Lower leg skin (tissue), 4 donors: ENCODE data around the gene SLK. TPM values are rescaled to one million over a fixed set of nuclear protein-coding genes. Genes with fewer than 3 reads are reported as not detected.

Source experiments
- DNase-seq, 2 donors: peaks; one replicate each; pipeline ENCODE4 v3.0.0-alpha.2; 2019; ENCODE audit warnings: low spot score in 2 of 2
- H3K4me3 ChIP-seq: fragments of 200-600 bp; sonication (generic); 2 replicates; pipeline ENCODE4 v1.5.1; 2017; ENCODE audit warnings: mild to moderate bottlenecking, low read depth; ENCODE audit not compliant: poor library complexity, severe bottlenecking
- POLR2A ChIP-seq, 2 donors: fragments of 450-650 bp; IDR thresholded peaks; one replicate each; pipeline ENCODE4 v1.6.1; 2016 to 2017; ENCODE audit warnings: antibody characterized with exemption in 2 of 2, mild to moderate bottlenecking in 1 of 2, moderate library complexity in 1 of 2
- WGBS, 2 donors: methylation state at CpG; one replicate each; pipeline ENCODE4 v1.1.5; 2018; 5-methylcytosine and 5-hydroxymethylcytosine counted together
- intact Hi-C: fragments of 100-400 bp; cut with DNase I; formaldehyde crosslinking; loops from one replicate; pipeline ENCODE4 v1.15.0; 2023; ENCODE audit warnings: low total_unique reads
- total RNA-seq, 4 donors: library from RNA; depleted of rRNA; stranded (reverse); fragments of >200 nt; gene quantifications; one replicate each; pipeline ENCODE4 v1.1.0, GENCODE V29; 2016
- TF ChIP-seq, protein P1 (sequence below), 3 donors: fragments of 450-650 bp; IDR thresholded peaks; one replicate each; pipeline ENCODE4 v1.5.1; 2016; ENCODE audit warnings: antibody characterized with exemption in 3 of 3, mild to moderate bottlenecking in 3 of 3, moderate library complexity in 2 of 3

Gene SLK
- total RNA-seq, 4 donors from 2014 or later: 49.2 to 68.6 (median 51.7) TPM

DNA sequence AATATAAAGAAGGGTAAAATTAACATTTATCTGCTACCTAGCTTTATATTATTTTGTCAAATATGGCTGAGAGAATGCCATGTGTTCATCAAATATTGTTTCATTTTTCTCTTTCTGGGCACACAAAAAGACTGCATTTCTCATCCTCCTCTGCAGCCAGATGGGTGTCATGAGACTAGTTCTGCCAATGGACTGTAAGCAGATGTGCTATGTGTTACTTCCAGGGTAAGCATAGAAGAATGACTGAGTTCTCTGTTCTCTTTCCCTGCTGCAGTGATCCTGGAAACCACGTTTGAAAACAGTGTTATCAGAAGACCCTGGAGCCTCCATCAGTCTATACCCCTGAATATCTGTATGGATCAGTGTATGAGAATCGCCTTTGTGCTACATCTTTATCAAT is 24.1 kb upstream of the SLK start:
- H3K4me3 ChIP-seq: no peak overlapping the region
- WGBS, 2 donors: 65 to 82% methylated on average over 2 of the region's 2 CpGs
- TF ChIP-seq POLR2A (IDR thresholded peaks at IDR 0.05): no peak
- TF ChIP-seq, protein P1, sequence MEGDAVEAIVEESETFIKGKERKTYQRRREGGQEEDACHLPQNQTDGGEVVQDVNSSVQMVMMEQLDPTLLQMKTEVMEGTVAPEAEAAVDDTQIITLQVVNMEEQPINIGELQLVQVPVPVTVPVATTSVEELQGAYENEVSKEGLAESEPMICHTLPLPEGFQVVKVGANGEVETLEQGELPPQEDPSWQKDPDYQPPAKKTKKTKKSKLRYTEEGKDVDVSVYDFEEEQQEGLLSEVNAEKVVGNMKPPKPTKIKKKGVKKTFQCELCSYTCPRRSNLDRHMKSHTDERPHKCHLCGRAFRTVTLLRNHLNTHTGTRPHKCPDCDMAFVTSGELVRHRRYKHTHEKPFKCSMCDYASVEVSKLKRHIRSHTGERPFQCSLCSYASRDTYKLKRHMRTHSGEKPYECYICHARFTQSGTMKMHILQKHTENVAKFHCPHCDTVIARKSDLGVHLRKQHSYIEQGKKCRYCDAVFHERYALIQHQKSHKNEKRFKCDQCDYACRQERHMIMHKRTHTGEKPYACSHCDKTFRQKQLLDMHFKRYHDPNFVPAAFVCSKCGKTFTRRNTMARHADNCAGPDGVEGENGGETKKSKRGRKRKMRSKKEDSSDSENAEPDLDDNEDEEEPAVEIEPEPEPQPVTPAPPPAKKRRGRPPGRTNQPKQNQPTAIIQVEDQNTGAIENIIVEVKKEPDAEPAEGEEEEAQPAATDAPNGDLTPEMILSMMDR (IDR thresholded peaks at IDR 0.05): no peak
- DNase-seq: no peak
- intact Hi-C loops: no loop called here

DNA sequence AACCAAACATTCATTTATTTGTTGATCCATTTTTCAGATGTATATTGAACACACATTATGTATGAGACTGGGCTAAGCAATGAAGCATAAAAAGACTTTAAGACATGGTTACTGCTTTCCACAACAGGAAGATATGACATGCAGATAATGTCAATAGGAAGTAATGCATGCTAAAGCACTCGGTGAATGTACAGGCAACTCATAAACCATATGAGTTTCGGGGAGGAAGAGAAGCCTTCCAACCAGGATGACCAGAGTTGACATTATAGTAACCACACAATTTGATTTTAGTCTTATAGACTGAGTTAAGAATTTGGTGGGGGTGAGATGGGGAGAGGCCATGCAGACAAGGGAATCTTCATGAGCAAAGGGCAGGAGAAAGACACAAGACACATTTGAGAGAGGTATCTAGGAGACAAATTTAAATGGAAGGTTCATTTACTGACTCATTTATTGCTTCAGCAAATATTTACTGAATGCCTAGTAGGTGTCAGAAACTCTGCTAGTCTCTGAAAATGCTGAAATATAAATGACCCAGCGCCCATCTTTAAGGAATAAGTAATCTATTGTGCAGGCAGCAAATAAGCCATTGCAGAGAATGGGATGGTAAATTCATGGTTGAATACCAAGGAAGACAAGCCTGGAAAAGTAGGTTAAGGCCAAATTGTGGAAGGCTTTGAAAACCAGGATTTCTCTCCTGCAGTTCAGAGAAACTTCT is 19.0 kb upstream of the SLK start:
- WGBS, 2 donors: 83 to 86% methylated on average over 3 of the region's 3 CpGs
- TF ChIP-seq POLR2A (IDR thresholded peaks at IDR 0.05): no peak
- TF ChIP-seq, protein P1 (IDR thresholded peaks at IDR 0.05): no peak

DNA sequence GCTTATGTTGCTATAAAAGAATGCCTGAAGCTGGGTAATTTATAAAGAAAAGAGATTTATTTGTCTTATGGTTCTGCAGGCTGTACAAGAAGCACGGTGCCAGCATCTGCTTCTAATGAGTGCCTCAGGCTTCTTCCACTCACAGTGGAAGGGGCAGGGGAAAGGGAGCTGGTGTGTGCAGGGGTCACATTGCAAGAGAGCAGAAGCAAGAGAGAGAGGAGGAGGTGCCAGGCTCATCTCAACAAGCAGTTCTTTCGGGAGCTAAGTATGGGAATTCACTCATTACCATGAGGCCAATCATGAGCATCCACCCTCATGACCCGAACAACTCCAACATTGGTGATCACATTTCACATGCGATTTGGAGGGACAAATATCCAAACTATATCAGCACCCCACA is 17.2 kb upstream of the SLK start:
- no peak overlapping the region for H3K4me3 ChIP-seq
- no peak for DNase-seq
- intact Hi-C loops: no loop called here
- TF ChIP-seq, protein P1 (IDR thresholded peaks at IDR 0.05): no peak
- 72 to 79% methylated on average over 4 of the region's 4 CpGs for WGBS, 2 donors

More for the DNA sequence above, 19.0 kb upstream of the SLK start:
- H3K4me3 ChIP-seq: no peak overlapping the region
- DNase-seq: no peak
- intact Hi-C loops: no loop called here

DNA sequence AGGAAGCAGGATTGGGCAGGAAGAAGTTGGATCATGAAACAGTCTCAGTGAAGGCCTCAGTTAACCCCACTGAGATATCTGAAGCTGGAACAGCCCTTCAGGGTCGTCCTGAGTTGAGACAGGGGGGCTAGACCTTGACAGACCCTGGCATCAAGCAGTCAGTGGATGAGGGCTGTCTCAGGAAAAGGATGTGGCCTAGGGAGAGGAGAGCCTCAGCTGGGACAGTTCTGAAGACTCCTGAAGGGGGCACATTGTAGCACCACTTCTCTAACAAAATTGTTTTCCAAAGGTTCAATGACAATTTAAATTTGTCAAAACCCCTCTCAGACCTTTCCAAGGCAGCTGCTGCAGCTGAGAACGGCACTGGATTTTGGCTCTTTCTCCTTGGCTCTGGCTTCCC is 15.8 kb upstream of the SLK start:
- intact Hi-C loops: no loop called here
- no peak for TF ChIP-seq POLR2A (IDR thresholded peaks at IDR 0.05)
- TF ChIP-seq, protein P1 (IDR thresholded peaks at IDR 0.05): no peak
- no peak overlapping the region for H3K4me3 ChIP-seq
- 67 to 73% methylated on average over 2 of the region's 2 CpGs for WGBS, 2 donors
- no peak for DNase-seq

DNA sequence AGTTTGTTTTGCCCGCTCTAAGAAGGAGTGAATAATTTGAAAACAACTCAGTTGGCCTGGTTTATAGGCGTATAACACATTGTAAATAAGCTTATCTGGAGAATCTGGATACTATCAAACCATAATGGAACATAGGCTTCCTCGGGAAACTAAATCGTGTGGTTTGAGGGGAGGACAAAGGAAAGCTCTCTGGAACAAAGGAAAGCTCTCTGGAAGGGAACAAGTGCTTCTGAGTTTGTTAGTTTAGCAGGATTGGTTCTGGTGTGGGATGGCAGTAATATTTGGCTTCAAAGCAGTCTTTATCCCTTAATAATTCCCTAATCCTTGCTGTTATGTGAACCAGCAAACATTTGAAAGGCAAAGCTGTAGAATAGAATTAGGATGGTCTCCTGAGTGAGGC is 15.0 kb upstream of the SLK start:
- WGBS, 2 donors: 56 to 64% methylated on average over 4 of the region's 4 CpGs
- no peak for TF ChIP-seq POLR2A (IDR thresholded peaks at IDR 0.05)
- TF ChIP-seq, protein P1 (IDR thresholded peaks at IDR 0.05): no peak
- intact Hi-C loops: no loop called here
- H3K4me3 ChIP-seq: no peak overlapping the region
- DNase-seq: no peak

DNA sequence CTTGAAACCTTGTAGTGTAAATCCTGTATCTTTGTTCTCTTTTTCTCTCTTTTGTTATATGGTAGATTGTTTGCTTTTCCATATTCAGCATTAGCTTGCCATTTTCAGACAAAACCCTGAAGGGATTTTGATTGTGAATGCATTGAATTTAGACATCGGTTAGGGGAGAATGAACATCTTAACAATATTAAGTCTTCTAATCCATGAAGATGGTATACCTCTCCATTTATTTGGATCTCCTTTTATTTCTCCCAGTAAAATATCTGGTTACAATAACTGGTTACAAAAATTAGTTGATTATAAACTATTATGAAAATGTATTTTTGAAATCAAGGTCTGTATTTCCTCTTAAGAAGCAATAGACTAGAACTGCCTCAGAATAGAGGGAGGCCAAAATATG is 12.4 kb upstream of the SLK start:
- no peak overlapping the region for H3K4me3 ChIP-seq
- TF ChIP-seq, protein P1 (IDR thresholded peaks at IDR 0.05): no peak
- no peak for TF ChIP-seq POLR2A (IDR thresholded peaks at IDR 0.05)
- no peak for DNase-seq
- WGBS, 2 donors: 41 to 96% methylated on average over 1 of the region's 1 CpG
- intact Hi-C loops: no loop called here
